OCI-LY7 (cell line): ENCODE data around the gene EXTL1. TPM values are rescaled to one million over a fixed set of nuclear protein-coding genes. Genes with fewer than 3 reads are reported as not detected.
A peak's percentile ranks its signal among the peaks of the same experiment; 100 is the strongest.

ENCODE experiments used
- BruUV-seq: library from RNA; stranded (reverse); fragments of 400-500 nt; replicated peaks from 2 replicates; lab custom pipeline; 2021; lab: Mats Ljungman, UMichigan
- CTCF ChIA-PET: fragments of 300-600 bp; sonication (Branson Sonifier 250); formaldehyde crosslinking; loops from one replicate; lab custom pipeline; 2022; ENCODE audit warnings: antibody characterized with exemption; ENCODE audit not compliant: unreplicated experiment; lab: Charles Lee
- POLR2A ChIA-PET: fragments of 300-600 bp; sonication (Branson Sonifier 250); formaldehyde crosslinking; loops from one replicate; lab custom pipeline; 2022; ENCODE audit warnings: antibody characterized with exemption; lab: Charles Lee
- DNase-seq: peaks from one replicate; pipeline ENCODE4 v3.0.0-alpha.2; 2015; ENCODE audit warnings: low spot score
- H2AFZ ChIP-seq: fragments of 200-600 bp; sonication (generic), shearing (Covaris generic); 2 replicates; pipeline ENCODE4 v1.6.1; 2014; ENCODE audit warnings: mild to moderate bottlenecking, antibody characterized with exemption, low read length, moderate library complexity
- H3K27ac ChIP-seq: fragments of 200-600 bp; sonication (generic); 2 replicates; pipeline ENCODE4 v1.5.1; 2014; ENCODE audit warnings: mixed run types, low read depth, mild to moderate bottlenecking, moderate library complexity, low read length, inconsistent platforms; ENCODE audit not compliant: poor library complexity, severe bottlenecking
- H3K36me3 ChIP-seq: fragments of 200-600 bp; sonication (generic); 2 replicates; pipeline ENCODE4 v1.6.1; 2014; ENCODE audit warnings: mild to moderate bottlenecking, antibody characterized with exemption, low read length, moderate library complexity, mixed read lengths; ENCODE audit not compliant: insufficient read depth
- H3K4me1 ChIP-seq: fragments of 200-600 bp; sonication (generic); 2 replicates; pipeline ENCODE4 v1.5.1; 2014; ENCODE audit warnings: mild to moderate bottlenecking, low read length; ENCODE audit not compliant: insufficient read depth, poor library complexity, severe bottlenecking
- H3K4me2 ChIP-seq: fragments of 200-600 bp; sonication (generic); 2 replicates; pipeline ENCODE4 v1.6.1; 2014; ENCODE audit warnings: mild to moderate bottlenecking, low read length
- H3K4me3 ChIP-seq: fragments of 200-600 bp; sonication (generic); 2 replicates; pipeline ENCODE4 v1.5.1; 2014; ENCODE audit warnings: mild to moderate bottlenecking, low read depth, low read length; ENCODE audit not compliant: poor library complexity, severe bottlenecking
- H3K79me2 ChIP-seq: fragments of 200-600 bp; sonication (generic); 2 replicates; pipeline ENCODE4 v1.6.1; 2016; ENCODE audit warnings: low read depth, mild to moderate bottlenecking, low read length, moderate library complexity, mixed read lengths; ENCODE audit not compliant: insufficient read depth
- H3K9me2 ChIP-seq: fragments of 200-600 bp; sonication (generic); 2 replicates; pipeline ENCODE4 v1.6.1; 2016; ENCODE audit warnings: mild to moderate bottlenecking, low read length, mixed read lengths; ENCODE audit not compliant: insufficient read depth
- H3K9me3 ChIP-seq: fragments of 200-600 bp; sonication (generic); 2 replicates; pipeline ENCODE4 v1.6.1; 2014; ENCODE audit warnings: mild to moderate bottlenecking, mixed run types, low read length, mixed read lengths
- H4K20me1 ChIP-seq: fragments of 200-600 bp; sonication (generic); 2 replicates; pipeline ENCODE4 v1.6.1; 2014; ENCODE audit warnings: mild to moderate bottlenecking, antibody characterized with exemption, low read length, moderate library complexity, mixed read lengths; ENCODE audit not compliant: insufficient read depth
- EZH2phosphoT487 ChIP-seq: fragments of 200-600 bp; sonication (generic); IDR thresholded peaks from 2 replicates; pipeline ENCODE4 v1.6.1; 2018; ENCODE audit warnings: low read depth, borderline replicate concordance, mild to moderate bottlenecking, mixed run types, antibody characterized with exemption, low read length, moderate library complexity, mixed read lengths
- intact Hi-C: fragments of 100-400 bp; cut with micrococcal nuclease; formaldehyde crosslinking; loops from one replicate; pipeline ENCODE4 v1.10.0; 2022; ENCODE audit not compliant: unreplicated experiment
- total RNA-seq, 2 experiments: library from RNA; depleted of rRNA in 1 of 2; stranded (reverse); fragments of >200 nt in 1 of 2; shearing (Covaris generic) in 1 of 2; gene quantifications; 2 replicates each; pipeline ENCODE4 v1.2.3, GENCODE V29; 2014 to 2022
- TF ChIP-seq, protein P1 (sequence below): fragments of 200-600 bp; sonication (generic); conservative IDR thresholded peaks from 2 replicates; pipeline ENCODE4 v1.5.1; 2014; ENCODE audit warnings: mild to moderate bottlenecking, antibody characterized with exemption, low read length, moderate library complexity, mixed read lengths

Gene EXTL1
- total RNA-seq, 2 experiments from 2014 or later = 0.67 TPM; not detected in 1

DNA sequence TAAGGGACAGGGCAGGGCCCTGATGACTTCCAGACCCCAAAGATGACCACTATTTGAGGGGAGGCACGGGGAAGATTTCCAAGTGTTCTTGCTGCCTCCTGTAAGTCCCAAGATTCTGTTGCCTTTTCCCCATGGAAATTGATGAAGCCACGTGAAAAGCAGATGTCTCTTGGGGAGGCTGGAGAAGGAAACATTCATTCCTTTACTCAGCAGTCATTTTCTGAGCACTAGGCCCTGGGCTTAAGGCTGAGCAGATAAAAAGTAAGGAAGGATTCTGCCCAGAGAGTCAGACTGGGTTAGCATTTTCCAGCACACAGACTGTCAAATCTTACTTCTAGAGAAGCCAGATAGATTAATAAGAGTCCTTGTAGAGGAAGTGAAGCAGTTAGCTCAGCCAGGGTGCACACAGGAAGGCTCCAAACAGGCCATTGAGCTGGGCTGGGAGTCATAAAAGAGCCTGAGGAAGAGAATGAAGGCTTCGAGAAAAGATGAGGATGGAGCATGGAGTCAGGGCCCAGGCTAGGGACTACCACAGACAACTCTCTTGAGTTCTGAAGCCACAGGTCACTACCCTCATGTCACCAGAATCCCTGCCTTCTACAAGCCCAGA, 10.1 kb downstream of the EXTL1 start:
- Histone ChIP-seq H3K9me3 (no peaks in the 10 kb centered on the region), H3K79me2 (no peaks in the 10 kb centered on the region), H4K20me1 (no peaks in the 10 kb centered on the region), H3K36me3 (no peaks in the 10 kb centered on the region), H3K27ac (no peak overlapping the region), H3K4me1 (peaks cover 7% of the 10 kb centered on the region), H3K4me3 (no peak overlapping the region), H3K9me2 (no peaks in the 10 kb centered on the region), H2AFZ (no peak overlapping the region), H3K4me2 (no peak overlapping the region)
- intact Hi-C loops = no loop called here
- no peak for DNase-seq
- no TSS peak for BruUV-seq
- POLR2A ChIA-PET = no interaction called here
- TF ChIP-seq EZH2phosphoT487 = no peak
- TF ChIP-seq, protein P1, sequence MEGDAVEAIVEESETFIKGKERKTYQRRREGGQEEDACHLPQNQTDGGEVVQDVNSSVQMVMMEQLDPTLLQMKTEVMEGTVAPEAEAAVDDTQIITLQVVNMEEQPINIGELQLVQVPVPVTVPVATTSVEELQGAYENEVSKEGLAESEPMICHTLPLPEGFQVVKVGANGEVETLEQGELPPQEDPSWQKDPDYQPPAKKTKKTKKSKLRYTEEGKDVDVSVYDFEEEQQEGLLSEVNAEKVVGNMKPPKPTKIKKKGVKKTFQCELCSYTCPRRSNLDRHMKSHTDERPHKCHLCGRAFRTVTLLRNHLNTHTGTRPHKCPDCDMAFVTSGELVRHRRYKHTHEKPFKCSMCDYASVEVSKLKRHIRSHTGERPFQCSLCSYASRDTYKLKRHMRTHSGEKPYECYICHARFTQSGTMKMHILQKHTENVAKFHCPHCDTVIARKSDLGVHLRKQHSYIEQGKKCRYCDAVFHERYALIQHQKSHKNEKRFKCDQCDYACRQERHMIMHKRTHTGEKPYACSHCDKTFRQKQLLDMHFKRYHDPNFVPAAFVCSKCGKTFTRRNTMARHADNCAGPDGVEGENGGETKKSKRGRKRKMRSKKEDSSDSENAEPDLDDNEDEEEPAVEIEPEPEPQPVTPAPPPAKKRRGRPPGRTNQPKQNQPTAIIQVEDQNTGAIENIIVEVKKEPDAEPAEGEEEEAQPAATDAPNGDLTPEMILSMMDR = no peak
- CTCF ChIA-PET = no interaction called here

DNA sequence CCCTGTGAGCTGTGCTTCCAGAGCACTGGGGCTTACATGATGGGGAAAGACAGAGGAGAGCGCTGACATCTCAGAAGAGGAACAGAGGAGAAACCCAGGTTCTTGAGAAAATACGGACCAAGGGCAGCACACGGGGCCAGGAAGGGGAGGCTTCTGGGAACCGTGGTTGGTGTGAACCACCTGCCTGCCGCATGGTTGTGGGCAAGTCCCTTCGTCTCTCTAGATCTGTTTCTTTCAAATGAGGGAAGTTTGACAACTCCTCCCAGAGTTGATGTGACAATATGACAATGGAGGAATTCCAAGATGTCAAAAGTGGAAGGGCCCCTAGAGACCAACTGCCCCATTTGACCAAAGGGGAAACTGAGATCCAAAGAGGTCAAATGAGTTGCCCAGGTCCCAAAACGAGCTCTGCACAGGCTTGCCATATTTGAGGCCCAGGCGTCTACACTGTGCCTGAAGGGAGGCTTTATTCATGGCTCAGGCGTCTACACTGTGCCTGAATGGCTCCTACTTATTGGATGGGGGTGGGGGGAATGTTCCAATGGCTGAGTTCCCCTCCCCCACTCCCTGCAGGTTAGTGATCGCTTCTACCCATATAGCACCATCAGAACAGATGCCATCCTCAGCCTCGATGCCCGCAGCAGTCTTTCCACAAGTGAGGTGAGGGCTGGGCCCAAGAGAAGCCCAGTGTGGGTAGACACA, 11.2 kb downstream of the EXTL1 start:
- Histone ChIP-seq H3K4me2 (no peak overlapping the region), H3K36me3 (no peaks in the 10 kb centered on the region), H3K27ac (no peak overlapping the region), H3K4me3 (no peak overlapping the region), H2AFZ (no peak overlapping the region), H3K9me2 (no peaks in the 10 kb centered on the region), H3K9me3 (no peaks in the 10 kb centered on the region), H4K20me1 (no peaks in the 10 kb centered on the region), H3K79me2 (no peaks in the 10 kb centered on the region), H3K4me1 (peaks cover 7% of the 10 kb centered on the region)
- DNase-seq = no peak
- ChIA-PET CTCF (no interaction called here), POLR2A (no interaction called here)
- TF ChIP-seq, protein P1 = no peak
- no TSS peak for BruUV-seq
- intact Hi-C loops = no loop called here

DNA sequence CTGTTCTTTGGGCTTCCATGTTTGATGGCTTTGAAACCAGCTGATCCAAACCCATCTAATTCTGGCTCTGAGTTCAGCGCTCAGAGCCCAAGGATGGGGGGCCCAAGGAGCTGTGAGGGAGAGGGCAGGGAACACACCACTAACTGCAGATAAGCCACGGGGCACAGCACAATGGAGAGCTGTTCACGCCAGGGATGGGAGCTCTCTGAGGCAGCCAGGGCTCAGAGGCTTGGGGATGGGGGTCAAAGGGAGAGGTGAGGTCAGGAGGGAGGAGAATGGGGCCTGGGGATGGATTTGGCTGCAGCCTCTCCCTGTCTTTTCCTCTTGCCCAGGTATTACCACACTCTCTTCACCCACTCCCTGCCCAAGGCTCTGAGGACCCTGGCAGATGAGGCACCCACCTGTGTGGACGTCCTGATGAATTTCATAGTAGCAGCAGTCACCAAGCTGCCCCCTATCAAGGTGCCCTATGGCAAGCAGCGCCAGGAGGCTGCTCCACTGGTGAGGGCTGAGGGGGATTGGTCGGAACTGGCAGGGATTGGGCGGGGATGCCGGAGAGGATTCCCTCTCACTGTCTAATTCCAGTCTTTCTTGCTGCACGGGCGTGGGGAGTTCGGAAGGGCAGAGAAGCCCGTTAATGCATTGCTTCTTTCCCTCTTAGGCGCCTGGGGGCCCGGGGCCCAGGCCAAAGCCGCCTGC, 13.1 kb downstream of the EXTL1 start:
- Histone ChIP-seq H3K9me3 (no peaks in the 10 kb centered on the region), H3K4me1 (peaks cover 7% of the 10 kb centered on the region), H3K79me2 (no peaks in the 10 kb centered on the region), H3K27ac (no peak overlapping the region), H4K20me1 (no peaks in the 10 kb centered on the region), H3K4me2 (peak overlapping the region; percentile 85), H3K36me3 (no peaks in the 10 kb centered on the region), H3K9me2 (no peaks in the 10 kb centered on the region), H3K4me3 (peak overlapping the region; percentile 75), H2AFZ (peak overlapping the region; percentile 88)
- intact Hi-C loops = no loop called here
- TF ChIP-seq EZH2phosphoT487 = no peak
- TF ChIP-seq, protein P1 = no peak
- no TSS peak for BruUV-seq
- ChIA-PET CTCF (no interaction called here), POLR2A (interaction anchor here (0.6 kb wide), 1 partner anchor 47 kb away, joined by 3 read pairs; no protein-coding TSS in a partner anchor)
- DNase-seq = no peak
